Neural progenitor cell (in vitro differentiated cells): Measurements from ENCODE around the gene SRCIN1. TPM values are rescaled to one million over a fixed set of nuclear protein-coding genes. Genes with fewer than 3 reads are reported as not detected.

ENCODE experiments used
- DNase-seq: peaks from one replicate; pipeline ENCODE4 v3.0.0-alpha.2; 2016; ENCODE audit warnings: low spot score
- H2AFZ ChIP-seq: fragments of 200-600 bp; sonication (generic); replicated peaks from 2 replicates; pipeline ENCODE4 v1.6.1; 2016; ENCODE audit warnings: antibody characterized with exemption
- H3F3A ChIP-seq: fragments of 200-600 bp; sonication (generic); 2 replicates; pipeline ENCODE4 v1.6.1; 2016; ENCODE audit warnings: antibody characterized with exemption, low read depth
- H3K27ac ChIP-seq: fragments of 200-600 bp; sonication (generic); 2 replicates; pipeline ENCODE4 v1.5.1; 2016; ENCODE audit warnings: mild to moderate bottlenecking
- H3K27me3 ChIP-seq: fragments of 200-600 bp; sonication (generic); 2 replicates; pipeline ENCODE4 v1.6.1; 2016; ENCODE audit warnings: mild to moderate bottlenecking, moderate library complexity
- H3K36me3 ChIP-seq: fragments of 200-600 bp; sonication (generic); 2 replicates; pipeline ENCODE4 v1.5.1; 2016
- H3K4me1 ChIP-seq: fragments of 200-600 bp; sonication (generic); 2 replicates; pipeline ENCODE4 v1.6.1; 2016; ENCODE audit warnings: mixed run types
- H3K4me2 ChIP-seq: fragments of 200-600 bp; sonication (generic); 2 replicates; pipeline ENCODE4 v1.6.1; 2016
- H3K4me3 ChIP-seq: fragments of 200-600 bp; sonication (generic); 2 replicates; pipeline ENCODE4 v1.5.1; 2016
- H3K79me2 ChIP-seq: fragments of 200-600 bp; sonication (generic); 2 replicates; pipeline ENCODE4 v1.6.1; 2016; ENCODE audit warnings: low read depth
- H3K9ac ChIP-seq: fragments of 200-600 bp; sonication (generic); 2 replicates; pipeline ENCODE4 v1.6.1; 2016
- H3K9me3 ChIP-seq: fragments of 200-600 bp; sonication (generic); 2 replicates; pipeline ENCODE4 v1.5.1; 2016; ENCODE audit warnings: low read depth
- H4K20me1 ChIP-seq: fragments of 200-600 bp; sonication (generic); 2 replicates; pipeline ENCODE4 v1.6.1; 2016; ENCODE audit warnings: low read depth
- H3K27ac Mint-ChIP-seq: 3 replicates; pipeline ENCODE4 v1.8.0; 2021; ENCODE audit warnings: mixed read lengths
- H3K27me3 Mint-ChIP-seq: 2 replicates; pipeline ENCODE4 v1.8.0; 2022; ENCODE audit warnings: low read depth, mild to moderate bottlenecking, inconsistent platforms, moderate library complexity, mixed read lengths; ENCODE audit not compliant: insufficient read depth
- H3K36me3 Mint-ChIP-seq: 3 replicates; pipeline ENCODE4 v1.8.0; 2021; ENCODE audit warnings: mixed read lengths
- H3K4me1 Mint-ChIP-seq: 3 replicates; pipeline ENCODE4 v1.8.0; 2021; ENCODE audit warnings: mixed read lengths
- H3K4me3 Mint-ChIP-seq: 3 replicates; pipeline ENCODE4 v1.8.0; 2021; ENCODE audit warnings: mild to moderate bottlenecking, moderate library complexity, mixed read lengths
- H3K9me3 Mint-ChIP-seq: 3 replicates; pipeline ENCODE4 v1.8.0; 2020; ENCODE audit warnings: mixed read lengths
- EZH2 ChIP-seq: fragments of 200-600 bp; sonication (generic); IDR thresholded peaks from 2 replicates; pipeline ENCODE4 v1.6.1; 2017; ENCODE audit warnings: antibody characterized with exemption, mild to moderate bottlenecking, moderate library complexity
- EZH2phosphoT487 ChIP-seq: fragments of 200-600 bp; sonication (generic); IDR thresholded peaks from 2 replicates; pipeline ENCODE4 v1.6.1; 2017; ENCODE audit warnings: antibody characterized with exemption
- total RNA-seq: library from RNA; depleted of rRNA; stranded (reverse); fragments of >200 nt; gene quantifications from 2 replicates; pipeline ENCODE4 v1.2.3, GENCODE V29; 2015; ENCODE audit warnings: low replicate concordance
- TF ChIP-seq, protein P1 (sequence below): fragments of 200-600 bp; sonication (generic); IDR thresholded peaks from 2 replicates; pipeline ENCODE4 v1.5.1; 2017; ENCODE audit warnings: antibody characterized with exemption, mild to moderate bottlenecking

Gene SRCIN1
- total RNA-seq, 1 donor from 2014 or later, result 3.8 TPM

DNA sequence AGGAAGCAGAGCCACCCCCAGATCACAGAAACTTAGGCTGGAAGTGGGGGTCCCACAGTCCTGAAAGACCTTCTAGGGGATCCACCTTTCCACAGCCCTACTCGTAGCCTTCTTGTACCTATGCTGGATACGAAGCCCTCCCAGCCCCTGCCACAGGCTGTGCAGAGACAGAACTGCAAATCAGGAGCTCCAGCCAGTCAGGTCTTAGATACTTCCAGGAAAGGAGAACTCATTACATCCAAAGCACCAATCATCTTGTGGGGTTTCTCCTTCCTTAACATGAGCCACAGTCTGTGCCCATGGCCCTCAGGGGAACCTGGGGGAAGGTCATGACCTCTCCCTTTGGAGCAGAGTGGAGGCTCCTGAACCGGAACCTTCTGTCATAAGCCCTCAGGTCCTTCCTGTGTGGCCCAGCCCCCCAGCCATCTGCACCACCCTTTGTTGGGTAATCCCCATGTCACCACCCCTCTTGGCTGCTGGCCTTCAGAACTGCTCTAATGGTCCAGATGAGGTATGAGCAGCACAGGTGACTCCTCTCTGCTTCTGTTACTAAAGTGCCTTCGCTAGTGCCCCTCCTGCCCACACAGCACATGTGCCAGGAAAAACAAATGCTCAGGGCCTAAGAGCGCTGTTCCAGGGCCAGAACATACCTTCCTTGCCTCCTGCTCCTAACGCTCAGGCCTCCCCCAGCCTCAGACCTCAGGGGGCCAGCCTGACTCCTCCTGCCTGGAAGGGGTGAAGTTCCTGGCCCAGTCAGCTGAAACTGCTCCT, 14.6 kb downstream of the SRCIN1 start:
- peaks cover 70% of the 10 kb centered on the region for H3K4me1 Mint-ChIP-seq
- Histone ChIP-seq H3K27ac (no peak overlapping the region), H3K4me2 (no peak overlapping the region), H3K4me1 (peaks cover 47% of the 10 kb centered on the region), H3K9me3 (no peaks in the 10 kb centered on the region), H3F3A (peaks cover 18% of the 10 kb centered on the region), H4K20me1 (peaks cover 93% of the 10 kb centered on the region), H3K9ac (no peak overlapping the region), H3K4me3 (no peak overlapping the region), H3K27me3 (no peaks in the 10 kb centered on the region), H3K36me3 (no peaks in the 10 kb centered on the region), H2AFZ (no peak overlapping the region), H3K79me2 (no peaks in the 10 kb centered on the region)
- no peaks in the 10 kb centered on the region for H3K9me3 Mint-ChIP-seq
- peak; percentile 24 for DNase-seq
- H3K27me3 Mint-ChIP-seq, result peaks cover 12% of the 10 kb centered on the region
- no peak overlapping the region for H3K4me3 Mint-ChIP-seq
- TF ChIP-seq EZH2, result no peak
- no peak for TF ChIP-seq EZH2phosphoT487
- TF ChIP-seq, protein P1, sequence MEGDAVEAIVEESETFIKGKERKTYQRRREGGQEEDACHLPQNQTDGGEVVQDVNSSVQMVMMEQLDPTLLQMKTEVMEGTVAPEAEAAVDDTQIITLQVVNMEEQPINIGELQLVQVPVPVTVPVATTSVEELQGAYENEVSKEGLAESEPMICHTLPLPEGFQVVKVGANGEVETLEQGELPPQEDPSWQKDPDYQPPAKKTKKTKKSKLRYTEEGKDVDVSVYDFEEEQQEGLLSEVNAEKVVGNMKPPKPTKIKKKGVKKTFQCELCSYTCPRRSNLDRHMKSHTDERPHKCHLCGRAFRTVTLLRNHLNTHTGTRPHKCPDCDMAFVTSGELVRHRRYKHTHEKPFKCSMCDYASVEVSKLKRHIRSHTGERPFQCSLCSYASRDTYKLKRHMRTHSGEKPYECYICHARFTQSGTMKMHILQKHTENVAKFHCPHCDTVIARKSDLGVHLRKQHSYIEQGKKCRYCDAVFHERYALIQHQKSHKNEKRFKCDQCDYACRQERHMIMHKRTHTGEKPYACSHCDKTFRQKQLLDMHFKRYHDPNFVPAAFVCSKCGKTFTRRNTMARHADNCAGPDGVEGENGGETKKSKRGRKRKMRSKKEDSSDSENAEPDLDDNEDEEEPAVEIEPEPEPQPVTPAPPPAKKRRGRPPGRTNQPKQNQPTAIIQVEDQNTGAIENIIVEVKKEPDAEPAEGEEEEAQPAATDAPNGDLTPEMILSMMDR, result no peak
- H3K27ac Mint-ChIP-seq, result peak overlapping the region; percentile 29
- H3K36me3 Mint-ChIP-seq, result no peaks in the 10 kb centered on the region

DNA sequence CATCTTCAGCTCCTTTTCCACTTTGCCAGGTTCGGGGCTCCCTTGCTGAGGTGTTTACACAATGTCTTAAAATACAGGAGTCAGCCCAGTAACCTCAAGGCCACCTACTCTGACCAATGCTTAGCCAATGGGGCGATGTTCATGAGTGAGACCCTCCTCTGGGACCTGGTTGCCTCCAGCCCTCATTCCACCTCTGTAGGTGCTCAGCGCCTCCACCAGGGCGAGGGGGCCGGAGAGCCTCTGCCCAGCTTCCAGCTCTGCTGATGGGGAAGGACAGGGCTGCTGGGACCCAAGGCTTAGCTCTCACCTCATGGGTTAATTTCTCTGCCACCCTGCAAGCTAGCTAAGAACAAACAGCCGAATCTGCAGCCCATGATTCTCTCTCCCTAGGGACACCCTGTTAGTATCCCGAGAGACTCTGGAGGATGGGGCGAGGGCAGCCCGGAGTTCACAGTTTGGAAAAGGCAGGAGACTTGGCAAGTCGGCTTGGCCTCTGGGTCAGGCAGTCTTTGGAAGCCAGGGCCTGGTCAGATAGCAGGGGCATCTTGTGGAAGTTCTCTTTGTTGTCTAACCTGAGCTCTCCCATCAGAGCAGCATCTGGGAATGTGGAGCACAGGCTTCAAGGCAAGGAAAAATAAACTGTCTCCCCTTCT, 16.2 kb downstream of the SRCIN1 start:
- Mint-ChIP-seq H3K27me3 (peaks cover 18% of the 10 kb centered on the region), H3K27ac (no peak overlapping the region), H3K9me3 (no peaks in the 10 kb centered on the region), H3K36me3 (no peaks in the 10 kb centered on the region), H3K4me1 (peaks cover 72% of the 10 kb centered on the region), H3K4me3 (no peak overlapping the region)
- Histone ChIP-seq H3K4me3 (no peak overlapping the region), H3K9me3 (no peaks in the 10 kb centered on the region), H2AFZ (no peak overlapping the region), H4K20me1 (peaks cover 95% of the 10 kb centered on the region), H3K27me3 (no peaks in the 10 kb centered on the region), H3K27ac (no peak overlapping the region), H3K4me1 (peaks cover 56% of the 10 kb centered on the region), H3K9ac (no peak overlapping the region), H3K36me3 (no peaks in the 10 kb centered on the region), H3K79me2 (no peaks in the 10 kb centered on the region), H3F3A (peaks cover 34% of the 10 kb centered on the region), H3K4me2 (no peak overlapping the region)
- TF ChIP-seq, protein P1, result no peak
- TF ChIP-seq EZH2 (no peak), EZH2phosphoT487 (no peak)
- no peak for DNase-seq

GRCh38 chr17:38588788-38589174, 17.0 kb downstream of the SRCIN1 start:
- no peak overlapping the region for H3K4me3 ChIP-seq
- H3K9me3 Mint-ChIP-seq, result no peaks in the 10 kb centered on the region
- H2AFZ ChIP-seq, result no peak overlapping the region
- no peaks in the 10 kb centered on the region for H3K79me2 ChIP-seq
- H3K4me2 ChIP-seq, result no peak overlapping the region
- no peak overlapping the region for H3K27ac ChIP-seq
- no peaks in the 10 kb centered on the region for H3K36me3 Mint-ChIP-seq
- no peak overlapping the region for H3K4me3 Mint-ChIP-seq
- peaks cover 60% of the 10 kb centered on the region for H3K4me1 ChIP-seq
- peak overlapping the region; percentile 53 for H3K27ac Mint-ChIP-seq
- no peak for TF ChIP-seq EZH2phosphoT487
- peaks cover 35% of the 10 kb centered on the region for H3F3A ChIP-seq
- no peaks in the 10 kb centered on the region for H3K27me3 ChIP-seq
- H3K27me3 Mint-ChIP-seq, result peaks cover 23% of the 10 kb centered on the region
- H3K36me3 ChIP-seq, result no peaks in the 10 kb centered on the region
- no peaks in the 10 kb centered on the region for H3K9me3 ChIP-seq
- no peak overlapping the region for H3K9ac ChIP-seq
- H4K20me1 ChIP-seq, result peaks cover 94% of the 10 kb centered on the region
- DNase-seq, result no peak
- peaks cover 77% of the 10 kb centered on the region for H3K4me1 Mint-ChIP-seq
